ENCODE results near the gene CFH. TPM values are rescaled to one million over a fixed set of nuclear protein-coding genes. Genes with fewer than 3 reads are reported as not detected.

The CFH gene
- polyA plus RNA-seq, 3 donors: 0.03 to 1.1 (median 0.36) TPM

- intact Hi-C loops (cut with micrococcal nuclease): no loop called here
- no peak overlapping the region for H3K4me2 ChIP-seq (replicated peaks; ENCODE audit: extremely low read depth, low read length, poor library complexity, severe bottlenecking)
- no peak overlapping the region for H3K9ac ChIP-seq (ENCODE audit: insufficient read depth, low read length, poor library complexity, severe bottlenecking)
- peaks cover 0 to 5% (median 0%) of the 10 kb centered on the region in 7 donors for H3K9me3 Mint-ChIP-seq
- WGBS (ENCODE audit: insufficient coverage): 64% methylated on average over 3 of the region's 3 CpGs
- H2AFZ ChIP-seq (ENCODE audit: insufficient read depth, low read depth, low read length, poor library complexity, severe bottlenecking): no peak overlapping the region
- no peaks in the 10 kb centered on the region for H3K79me2 ChIP-seq (ENCODE audit: insufficient read depth, low read length)
- DNase-seq: no peak
- no peaks in the 10 kb centered on the region for H3K36me3 ChIP-seq (replicated peaks in 1 of 2; ENCODE audit: control insufficient read depth in 1 of 2, insufficient read depth in 2 of 2, low read length in 2 of 2)
- H3K9me3 ChIP-seq (replicated peaks in 1 of 2; ENCODE audit: control insufficient read depth in 1 of 2, insufficient read depth in 1 of 2, low read length in 2 of 2): no peaks in the 10 kb centered on the region
- no peaks in the 10 kb centered on the region for H3K27me3 Mint-ChIP-seq (ENCODE audit: low read depth in 3 of 3)
- no peaks in the 10 kb centered on the region for H4K20me1 ChIP-seq (ENCODE audit: insufficient read depth, low read length)
- no peaks in the 10 kb centered on the region for H3K27me3 ChIP-seq (ENCODE audit: control insufficient read depth in 2 of 2, insufficient read depth in 2 of 2, low read length in 2 of 2)
- no peak overlapping the region for H3K27ac Mint-ChIP-seq
- H3K36me3 Mint-ChIP-seq: no peaks in the 10 kb centered on the region
- no peak overlapping the region for H3K4me3 ChIP-seq (replicated peaks in 1 of 3; ENCODE audit: low read depth in 2 of 3, low read length in 3 of 3)
- TF ChIP-seq CTCF (IDR thresholded peaks at IDR 0.05): no peak
- H3K4me3 Mint-ChIP-seq: no peak overlapping the region
- H3K4me1 ChIP-seq (ENCODE audit: control insufficient read depth in 1 of 2, insufficient read depth in 2 of 2, low read length in 2 of 2): no peaks in the 10 kb centered on the region
- H3K27ac ChIP-seq (ENCODE audit: low read depth in 1 of 2, low read length in 2 of 2): no peak overlapping the region
- no peaks in the 10 kb centered on the region for H3K4me1 Mint-ChIP-seq
Observed at GRCh38 chr1:196678510-196678884, 26.7 kb downstream of the CFH start.

DNA sequence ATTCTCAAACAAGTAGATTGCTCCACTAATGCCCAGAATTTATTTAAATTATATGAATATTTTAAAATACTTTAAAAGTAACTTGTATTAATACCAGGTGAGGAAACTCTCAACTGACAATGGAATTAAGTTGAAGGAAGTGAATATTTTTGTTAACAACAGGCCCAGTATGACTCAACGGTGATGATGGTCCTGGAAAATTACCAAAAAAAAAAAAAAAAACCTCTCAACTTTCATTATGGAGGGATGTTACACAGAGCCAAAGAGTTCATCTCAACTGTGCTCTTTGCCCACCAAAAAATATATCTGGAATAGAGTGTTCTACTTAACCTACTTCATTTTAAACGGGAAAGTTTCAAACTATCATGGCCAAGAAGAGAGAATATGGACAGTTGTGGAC lies 28.3 kb downstream of the CFH start:
- H3K27ac Mint-ChIP-seq: no peak overlapping the region
- Histone ChIP-seq H4K20me1 (ENCODE audit: insufficient read depth, low read length) (no peaks in the 10 kb centered on the region), H3K27me3 (ENCODE audit: control insufficient read depth in 2 of 2, insufficient read depth in 2 of 2, low read length in 2 of 2) (no peaks in the 10 kb centered on the region), H3K79me2 (ENCODE audit: insufficient read depth, low read length) (no peaks in the 10 kb centered on the region), H2AFZ (ENCODE audit: insufficient read depth, low read depth, low read length, poor library complexity, severe bottlenecking) (no peak overlapping the region), H3K4me2 (replicated peaks; ENCODE audit: extremely low read depth, low read length, poor library complexity, severe bottlenecking) (no peak overlapping the region), H3K9me3 (replicated peaks in 1 of 2; ENCODE audit: control insufficient read depth in 1 of 2, insufficient read depth in 1 of 2, low read length in 2 of 2) (no peaks in the 10 kb centered on the region), H3K36me3 (replicated peaks in 1 of 2; ENCODE audit: control insufficient read depth in 1 of 2, insufficient read depth in 2 of 2, low read length in 2 of 2) (no peaks in the 10 kb centered on the region), H3K9ac (ENCODE audit: insufficient read depth, low read length, poor library complexity, severe bottlenecking) (no peak overlapping the region), H3K27ac (ENCODE audit: low read depth in 1 of 2, low read length in 2 of 2) (no peak overlapping the region), H3K4me3 (replicated peaks in 1 of 3; ENCODE audit: low read depth in 2 of 3, low read length in 3 of 3) (no peak overlapping the region), H3K4me1 (ENCODE audit: control insufficient read depth in 1 of 2, insufficient read depth in 2 of 2, low read length in 2 of 2) (no peaks in the 10 kb centered on the region)
- H3K4me1 Mint-ChIP-seq: peaks cover 4% of the 10 kb centered on the region
- no peaks in the 10 kb centered on the region for H3K27me3 Mint-ChIP-seq (ENCODE audit: low read depth in 3 of 3)
- no peak for TF ChIP-seq CTCF (IDR thresholded peaks at IDR 0.05)
- H3K4me3 Mint-ChIP-seq: no peak overlapping the region
- H3K36me3 Mint-ChIP-seq: no peaks in the 10 kb centered on the region
- H3K9me3 Mint-ChIP-seq: peaks cover 0 to 5% (median 0%) of the 10 kb centered on the region in 7 donors
- intact Hi-C loops (cut with micrococcal nuclease): no loop called here
- no CpG with 5 or more reads among the region's 2 CpGs for WGBS (ENCODE audit: insufficient coverage)
- DNase-seq: no peak

Data from CD14-positive monocyte (primary cell).